T-helper 1 cell (primary cell): Measurements from ENCODE around the gene DGKA.
"Not testable (repeated sequence)": the region's sequence is repeated elsewhere in the genome, so short reads cannot be mapped to it uniquely, and the experiment has no call there.

Experiments used
- DNase-seq, 5 donors: peaks; one replicate each; pipeline ENCODE4 v3.0.0-alpha.2; 2012 to 2020

Gene DGKA

DNA sequence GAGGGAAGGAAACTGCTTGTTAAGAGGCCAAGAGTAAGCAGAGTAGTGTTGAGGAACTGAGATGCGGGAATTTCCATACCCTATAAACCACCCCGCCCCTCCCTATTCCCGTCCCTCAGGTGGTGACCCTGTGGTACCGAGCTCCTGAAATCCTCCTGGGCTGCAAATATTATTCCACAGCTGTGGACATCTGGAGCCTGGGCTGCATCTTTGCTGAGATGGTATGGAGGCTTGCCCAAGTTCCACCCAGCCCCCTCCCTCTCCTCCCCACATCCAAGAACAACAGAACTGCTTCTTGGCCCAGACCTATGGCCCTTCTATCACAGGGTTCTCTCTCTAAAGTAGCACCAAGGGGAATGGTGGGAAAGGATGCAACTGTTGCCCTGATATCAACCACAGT is 38.4 kb downstream of the DGKA start:
- DNase-seq = no peak

GRCh38 chr12:55970775-55971174 is 39.8 kb downstream of the DGKA start:
- DNase-seq = no peak

DNA sequence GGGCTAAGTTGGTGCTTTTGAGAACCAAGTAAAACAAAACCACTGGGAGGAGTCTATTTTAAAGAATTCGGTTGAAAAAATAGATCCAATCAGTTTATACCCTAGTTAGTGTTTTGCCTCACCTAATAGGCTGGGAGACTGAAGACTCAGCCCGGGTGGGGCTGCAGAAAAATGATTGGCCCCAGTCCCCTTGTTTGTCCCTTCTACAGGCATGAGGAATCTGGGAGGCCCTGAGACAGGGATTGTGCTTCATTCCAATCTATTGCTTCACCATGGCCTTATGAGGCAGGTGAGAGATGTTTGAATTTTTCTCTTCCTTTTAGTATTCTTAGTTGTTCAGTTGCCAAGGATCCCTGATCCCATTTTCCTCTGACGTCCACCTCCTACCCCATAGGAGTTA is 41.1 kb downstream of the DGKA start:
- DNase-seq = no peak

- DNase-seq = no peak
These were observed 41.5 kb downstream of the DGKA start for GRCh38 chr12:55972456-55972855.

GRCh38 chr12:55972911-55973598 is 42.1 kb downstream of the DGKA start:
- peak in 1 of 5 donors; percentile 25 for DNase-seq

DNA sequence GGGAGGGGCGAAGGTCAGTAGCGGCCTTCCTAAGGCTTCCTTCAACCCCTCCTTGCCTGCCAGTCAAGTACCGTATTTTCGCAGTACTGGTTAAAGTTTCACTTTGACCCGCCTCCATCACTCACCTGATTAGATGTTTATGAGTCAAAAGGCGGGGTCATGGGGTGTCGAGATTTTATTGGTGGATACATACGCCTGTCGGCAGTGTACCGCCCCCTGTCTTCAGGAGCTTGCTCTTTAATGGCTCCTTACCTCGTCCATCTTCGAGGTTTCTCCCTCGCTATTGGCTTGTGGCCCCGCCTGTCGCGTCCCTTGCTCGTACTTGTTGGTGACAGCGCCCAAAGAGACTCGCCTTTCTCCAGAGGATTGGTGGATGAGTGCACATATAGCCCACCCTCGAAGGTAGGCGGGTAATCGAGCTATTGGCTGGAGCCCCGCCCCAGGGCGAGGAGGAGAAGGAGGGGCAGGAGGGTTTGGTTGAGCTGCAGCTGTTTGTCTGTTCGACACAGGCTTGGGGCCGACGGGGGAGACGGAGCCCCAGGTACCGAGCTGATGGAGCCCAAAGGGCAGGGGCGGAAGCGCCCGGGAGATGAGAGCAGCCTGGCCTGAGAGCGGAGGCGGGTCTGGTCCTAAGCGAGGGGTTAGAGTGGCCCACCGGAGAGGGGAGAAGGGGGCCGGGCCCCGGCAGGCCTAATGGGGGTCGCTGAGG is 42.8 kb downstream of the DGKA start, which contains the start of gene RAB5B:
RAB5B (plus strand) TSS at position 480 of the 709 bp plus-strand sequence. CDS start 12,883 bp downstream, outside the sequence.
- peak; percentile 95 to 100 (median 98) for DNase-seq

GRCh38 chr12:55974308-55974730 is 43.4 kb downstream of the DGKA start:
- DNase-seq = peak in 1 of 5 donors; percentile 21

DNA sequence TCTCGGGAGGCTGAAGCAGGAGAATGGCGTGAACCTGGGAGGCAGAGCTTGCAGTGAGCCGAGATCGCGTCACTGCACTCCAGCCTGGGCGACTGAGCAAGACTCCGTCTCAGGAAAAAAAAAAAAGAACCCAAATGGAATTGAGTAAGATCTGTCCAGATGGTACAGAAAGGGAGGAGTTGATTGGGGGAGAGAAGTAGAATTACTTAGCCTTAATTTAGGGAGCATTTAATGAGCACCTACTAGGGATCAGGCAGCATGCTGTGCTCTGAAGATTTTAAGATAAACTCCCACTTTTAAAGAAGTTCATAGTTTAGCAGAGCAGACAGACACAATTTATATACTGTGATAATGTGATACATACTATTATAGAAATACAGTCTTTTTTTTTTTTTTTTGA is 47.4 kb downstream of the DGKA start:
- no peak for DNase-seq

- no peak for DNase-seq
These were observed 48.1 kb downstream of the DGKA start for GRCh38 chr12:55979069-55979468.

GRCh38 chr12:55981882-55982281 is 50.9 kb downstream of the DGKA start:
- DNase-seq = not testable (repeated sequence)

DNA sequence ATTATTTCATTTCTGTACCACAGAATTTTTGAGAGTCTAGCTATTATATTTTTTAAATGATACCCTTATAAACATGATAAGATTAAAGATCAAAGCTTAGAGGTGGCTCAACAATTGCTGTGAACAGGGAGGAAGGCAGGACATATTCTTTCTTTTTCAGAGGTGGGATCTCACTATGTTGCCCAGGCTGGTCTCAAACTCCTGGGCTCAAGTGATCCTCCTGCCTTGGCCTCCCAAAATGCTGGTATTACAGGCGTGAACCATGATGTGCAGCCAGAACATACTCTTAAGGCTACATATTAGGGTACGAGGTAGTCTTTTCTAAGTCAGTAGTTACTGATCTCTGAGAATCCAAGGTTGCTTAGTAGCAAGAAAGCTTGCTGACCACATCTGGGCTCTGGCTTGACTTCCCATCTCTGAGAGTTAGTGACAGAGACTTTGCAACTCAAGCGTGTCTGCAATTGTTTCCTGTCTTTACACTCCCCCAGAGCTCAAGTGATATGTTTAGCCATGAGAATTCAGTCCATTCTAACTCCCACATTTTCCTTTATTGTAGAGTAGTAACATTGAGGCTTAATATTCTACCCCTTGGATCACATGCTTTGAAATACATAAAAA is 51.5 kb downstream of the DGKA start:
- no peak for DNase-seq

DNA sequence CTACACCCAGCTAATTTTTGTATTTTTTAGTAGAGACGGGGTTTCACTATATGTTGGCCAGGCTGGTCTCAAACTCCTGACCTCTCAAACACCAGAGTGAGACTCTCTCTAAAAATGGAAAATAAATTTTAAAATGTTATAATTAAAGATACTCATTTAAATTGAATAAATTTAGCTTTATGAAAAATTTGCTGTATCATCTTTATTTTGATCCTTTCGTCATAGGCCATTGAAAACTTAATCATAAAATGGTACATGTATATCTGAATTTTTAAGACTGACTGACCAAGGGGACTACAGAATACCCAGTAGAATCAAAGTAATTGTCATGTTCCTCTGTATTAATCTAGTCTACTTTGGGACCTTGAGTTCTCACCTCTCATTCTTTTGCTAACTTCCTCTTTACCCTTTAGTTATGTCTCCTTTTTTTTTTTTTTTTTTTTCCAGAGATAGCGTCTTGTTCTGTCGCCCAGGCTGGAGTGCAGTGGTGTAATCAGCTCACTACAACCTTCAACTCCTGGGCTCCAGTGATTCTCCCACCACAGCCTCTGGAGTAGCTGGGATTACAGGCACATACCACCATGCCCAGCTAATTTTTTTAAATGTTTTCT is 52.4 kb downstream of the DGKA start:
- DNase-seq = no peak

GRCh38 chr12:55984861-55985260 is 53.9 kb downstream of the DGKA start:
- no peak for DNase-seq

DNA sequence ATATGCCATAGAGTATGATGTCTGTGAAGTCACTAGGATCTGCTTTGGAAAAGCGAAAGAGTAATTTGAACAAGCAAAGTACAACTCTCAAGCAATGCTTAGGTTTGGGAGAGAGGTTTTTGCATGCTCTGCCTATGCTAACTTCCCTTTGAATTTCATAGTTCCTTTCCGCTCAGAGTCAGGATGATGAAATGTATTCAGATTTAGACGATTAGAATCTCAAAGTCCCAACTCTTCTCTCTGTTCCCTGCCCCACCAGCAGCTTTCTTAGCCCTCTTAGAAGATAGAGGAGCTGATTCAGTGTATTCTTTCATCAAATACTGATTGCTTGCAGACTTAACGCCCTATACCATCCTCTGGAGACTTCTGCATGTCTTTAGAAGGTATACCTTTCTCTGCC is 54.4 kb downstream of the DGKA start:
- no peak for DNase-seq

DNA sequence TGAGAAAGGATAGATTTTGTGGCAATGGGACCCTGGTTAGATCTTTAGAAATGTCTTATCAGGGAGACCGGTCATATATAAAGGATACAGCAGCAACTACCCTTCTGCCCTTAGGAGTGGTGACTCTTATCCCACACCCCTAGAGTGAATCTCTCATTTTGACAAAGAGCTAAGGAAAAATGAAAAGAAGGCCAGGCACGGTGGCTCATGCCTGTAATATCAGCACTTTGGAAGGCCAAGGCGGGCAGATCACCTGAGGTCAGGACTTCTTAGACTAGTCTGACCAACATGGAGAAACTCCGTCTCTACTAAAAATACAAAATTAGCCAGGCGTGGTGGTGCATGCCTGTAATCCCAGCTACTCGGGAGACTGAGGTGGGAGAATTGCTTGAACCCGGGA is 55.0 kb downstream of the DGKA start:
- DNase-seq = not testable (repeated sequence)

DNA sequence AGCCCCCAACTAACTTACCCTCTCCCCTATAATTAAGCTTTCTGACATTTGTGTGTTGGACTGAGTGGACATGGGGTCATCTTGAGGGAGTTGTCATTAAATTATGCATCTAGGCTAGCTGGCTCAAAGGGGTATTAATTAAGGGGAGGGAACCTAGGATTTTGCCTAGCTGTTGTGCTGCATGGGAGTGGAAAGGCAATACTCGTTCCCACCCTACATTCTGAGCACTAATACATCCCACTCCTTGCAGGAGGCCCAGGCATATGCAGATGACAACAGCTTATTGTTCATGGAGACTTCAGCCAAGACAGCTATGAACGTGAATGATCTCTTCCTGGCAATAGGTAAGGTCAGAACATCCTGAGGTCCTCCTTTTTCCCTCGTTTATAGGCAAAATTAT is 60.1 kb downstream of the DGKA start:
- DNase-seq = no peak

DNA sequence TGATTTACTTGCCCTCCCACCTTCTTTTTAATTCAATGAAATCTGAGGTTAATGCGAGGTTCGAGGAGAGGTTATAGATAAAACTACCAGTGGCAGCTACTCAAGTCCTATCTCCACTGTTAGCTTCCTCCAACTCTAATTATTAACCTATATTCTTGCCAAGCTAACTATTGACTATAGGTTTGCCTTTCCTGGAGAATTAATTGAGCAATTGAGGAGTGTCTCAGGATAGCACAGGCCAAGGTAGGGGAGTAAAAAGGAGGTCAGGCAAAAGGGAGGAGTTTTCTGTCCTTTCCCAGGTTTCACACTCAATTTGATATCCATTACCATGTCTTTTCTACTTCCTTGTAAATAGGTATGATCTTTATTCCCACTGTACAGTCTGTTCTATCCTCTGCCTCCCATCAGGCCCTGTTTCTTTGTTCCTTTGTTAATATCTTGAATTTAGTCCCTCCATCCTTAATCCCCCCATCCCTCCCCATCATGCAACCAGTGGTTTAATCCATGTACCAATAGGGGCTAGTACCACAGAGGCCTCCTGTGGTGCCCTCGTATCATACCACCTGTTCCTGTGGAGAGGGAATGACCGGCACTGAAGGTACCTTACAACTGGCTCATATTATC is 62.4 kb downstream of the DGKA start:
- DNase-seq = no peak

DNA sequence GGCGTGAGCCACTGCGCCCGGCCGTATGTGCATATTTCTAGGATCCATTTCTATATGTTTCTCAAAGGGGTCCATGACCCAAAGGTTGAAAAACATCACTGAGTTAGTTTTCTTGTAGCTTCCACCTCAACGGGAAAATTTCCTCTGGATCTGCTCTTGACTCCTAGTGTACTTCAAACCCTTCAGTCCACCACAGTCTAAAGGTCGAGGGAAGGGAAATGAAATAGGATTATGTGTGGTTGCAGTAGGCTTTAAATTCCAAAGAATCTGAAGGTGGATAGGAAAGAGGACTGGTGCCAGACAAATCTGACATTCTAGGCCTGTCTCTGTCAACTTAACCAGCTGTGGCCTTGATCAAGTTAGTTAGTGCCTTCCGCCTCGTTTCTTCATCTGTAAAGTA is 64.4 kb downstream of the DGKA start:
- DNase-seq = no peak

DNA sequence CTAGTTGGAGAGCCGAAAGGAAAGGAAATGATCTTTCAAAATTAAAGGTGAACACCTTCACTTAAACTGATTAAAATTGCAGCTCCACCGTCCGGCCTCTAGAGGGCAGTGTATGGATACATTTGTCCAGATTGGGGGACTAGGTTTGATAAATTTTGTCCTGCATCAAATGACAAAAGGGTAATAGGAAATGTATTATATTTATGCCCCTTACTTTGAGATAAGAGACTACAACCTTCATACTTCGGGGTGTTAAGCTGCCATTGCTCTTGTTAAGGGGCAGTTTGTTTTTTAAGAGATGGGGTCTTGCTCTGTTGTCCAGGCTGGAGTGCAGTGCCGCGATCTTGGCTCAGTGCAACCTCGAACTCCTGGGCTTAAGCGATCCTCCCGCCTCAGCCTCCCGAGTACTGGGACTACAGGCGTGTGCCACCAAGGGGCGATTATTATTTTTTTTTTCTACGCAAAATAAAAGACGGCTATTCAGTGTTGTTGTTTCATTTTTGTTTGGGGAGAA is 65.3 kb downstream of the DGKA start:
- peak; percentile 23 to 66 (median 53) for DNase-seq

DNA sequence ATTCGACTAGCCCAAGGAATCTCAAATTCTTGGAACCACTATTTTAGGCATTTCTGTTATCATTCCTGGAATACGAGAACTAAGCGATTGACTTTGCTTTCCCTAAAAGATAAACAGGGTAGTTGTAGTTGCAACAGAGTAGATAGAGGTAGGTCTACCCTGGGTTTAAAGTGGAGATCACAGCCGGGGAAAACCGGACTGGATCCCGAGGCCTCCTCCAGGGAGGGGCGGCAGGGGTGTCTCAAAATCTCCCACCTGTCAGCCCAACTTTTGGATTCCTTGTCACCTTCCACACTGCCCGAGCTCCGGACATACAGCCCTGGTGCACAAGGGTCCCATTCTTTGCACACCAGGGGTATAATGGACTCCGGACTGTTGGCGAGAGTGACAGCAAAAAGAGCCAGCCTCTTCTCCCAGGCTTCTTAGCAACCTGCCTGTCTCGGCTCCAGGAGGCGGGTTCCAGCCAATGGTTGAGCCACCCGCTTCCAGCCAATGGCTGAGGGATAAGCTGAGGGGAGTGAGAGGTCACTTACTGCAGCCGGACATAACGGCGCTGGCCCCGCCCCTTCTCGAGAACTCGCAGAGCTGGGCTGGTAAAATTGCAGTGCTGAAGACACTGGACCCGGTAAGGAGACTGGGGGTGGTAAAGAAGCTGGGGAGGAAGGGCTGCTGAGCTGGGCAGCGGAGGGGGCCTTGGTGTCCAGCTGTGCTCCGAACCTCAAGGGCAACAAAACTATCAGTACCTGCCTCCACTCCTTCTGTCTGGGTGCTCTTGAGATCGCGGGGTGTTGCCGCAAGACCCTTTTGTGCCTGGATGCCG is 66.0 kb downstream of the DGKA start, which contains the start of gene SUOX:
SUOX (plus strand) TSS at position 562 of the 820 bp plus-strand sequence. CDS start 4,946 bp downstream, outside the sequence.
- peak in 1 of 5 donors; percentile 62 for DNase-seq

DNA sequence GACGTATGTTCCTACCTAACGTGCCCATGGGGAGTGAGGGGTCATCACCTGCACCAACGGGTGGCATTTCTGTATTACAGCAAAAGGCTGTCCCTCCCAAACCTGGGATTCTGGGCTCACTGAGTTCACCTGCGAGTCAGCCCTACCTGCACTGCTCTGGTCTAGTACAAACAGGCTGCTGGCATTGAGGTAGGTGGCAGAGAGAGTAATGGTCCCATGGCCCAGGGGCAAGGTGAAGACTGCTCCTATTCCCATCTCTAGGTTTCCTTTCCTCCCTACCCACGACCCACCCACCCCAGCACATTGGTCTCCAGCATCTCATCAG is 66.5 kb downstream of the DGKA start:
- no peak for DNase-seq

GRCh38 chr12:55999522-55999921 is 68.6 kb downstream of the DGKA start:
- DNase-seq = not testable (repeated sequence)
